ENCODE data around the gene ODAD3. TPM values are rescaled to one million over a fixed set of nuclear protein-coding genes. Genes with fewer than 3 reads are reported as not detected.

The ODAD3 gene
- 0.66 TPM in 1 of 2 replicates, not detected in the other for total RNA-seq

GRCh38 chr19:11435057-11435832 lies at the start of gene ODAD3, which contains the start of gene PRKCSH:
TSS of gene ODAD3 (minus strand) at chr19:11435121. CDS start at chr19:11435016, 105 bp downstream.
TSS of gene PRKCSH (plus strand) at chr19:11435635. CDS start at chr19:11436118, 483 bp downstream.

GRCh38 chr19:11480715-11481533 lies 46.0 kb upstream of the ODAD3 start, which contains the start of gene ELAVL3:
TSS of gene ELAVL3 (minus strand) at chr19:11481046. CDS start at chr19:11480608, 438 bp downstream.

GRCh38 chr19:11418549-11419506 lies 16.1 kb downstream of the ODAD3 start, which contains the start of gene RGL3:
TSS of gene RGL3 (minus strand) at chr19:11419314. CDS start at chr19:11419278, 36 bp downstream.

DNA sequence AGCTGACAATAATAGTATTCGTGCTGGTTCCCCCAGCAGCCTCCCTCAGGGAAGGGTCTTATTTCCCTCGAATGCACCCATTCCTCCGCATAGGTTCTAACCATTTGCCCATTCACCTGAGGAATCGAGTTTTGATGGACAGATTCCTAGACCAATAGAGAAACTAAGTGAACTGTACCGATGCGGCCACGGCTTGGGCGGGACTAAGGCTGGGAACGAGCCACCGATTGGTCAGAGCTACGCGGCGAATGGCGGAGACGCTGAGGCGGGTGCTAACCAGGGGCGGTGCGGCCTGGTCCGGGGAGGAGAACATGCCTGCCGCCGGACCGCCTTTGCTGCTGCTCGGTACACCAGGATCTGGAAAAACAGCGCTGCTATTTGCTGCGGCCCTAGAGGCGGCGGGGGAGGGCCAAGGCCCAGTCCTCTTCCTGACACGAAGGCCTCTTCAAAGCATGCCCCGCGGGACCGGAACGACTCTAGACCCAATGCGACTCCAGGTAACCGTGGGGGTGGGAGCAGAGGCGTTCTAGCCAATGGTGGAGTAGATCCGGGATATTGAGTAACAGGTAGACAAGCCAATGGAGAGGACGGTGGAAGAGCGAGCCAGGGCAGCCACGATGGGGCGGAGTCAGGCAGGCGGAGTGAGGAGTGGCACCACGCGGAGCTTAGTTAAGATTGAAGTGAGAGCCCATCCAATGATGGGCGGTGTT lies 60.3 kb downstream of the ODAD3 start, which contains the start of gene SWSAP1:
TSS of gene SWSAP1 (plus strand) at position 234 of the 710 bp plus-strand sequence. CDS start at position 249, 15 bp downstream.

Other genes starting within 250 kb of the ODAD3 start
- 455 and 617 TPM in 2 replicates for gene KANK2, start 237.6 kb downstream of the ODAD3 start, total RNA-seq
- not detected in 2 replicates for gene ANGPTL8, start 195.5 kb downstream of the ODAD3 start, total RNA-seq
- gene DOCK6, start 172.6 kb downstream of the ODAD3 start, total RNA-seq = 11.5 and 19.4 TPM in 2 replicates
- gene TSPAN16, start 139.0 kb downstream of the ODAD3 start, total RNA-seq = not detected in 2 replicates
- gene RAB3D, start 95.5 kb downstream of the ODAD3 start, total RNA-seq = 15.9 and 21.8 TPM in 2 replicates
- gene TMEM205, start 88.9 kb downstream of the ODAD3 start, total RNA-seq = 120 and 124 TPM in 2 replicates
- 4.4 and 9.8 TPM in 2 replicates for gene CCDC159, start 88.6 kb downstream of the ODAD3 start, total RNA-seq
- gene PLPPR2, start 79.7 kb downstream of the ODAD3 start, total RNA-seq = 12.4 and 23.5 TPM in 2 replicates
- 0.50 and 0.87 TPM in 2 replicates for gene SWSAP1, start 60.5 kb downstream of the ODAD3 start, total RNA-seq
- 7.6 and 9.4 TPM in 2 replicates for gene EPOR, start 50.8 kb downstream of the ODAD3 start, total RNA-seq
- 5.1 and 5.3 TPM in 2 replicates for gene RGL3, start 15.8 kb downstream of the ODAD3 start, total RNA-seq
- gene PRKCSH, start 514 bp upstream of the ODAD3 start, total RNA-seq = 144 and 290 TPM in 2 replicates
- gene ELAVL3, start 45.9 kb upstream of the ODAD3 start, total RNA-seq = 0.29 and 0.33 TPM in 2 replicates
- gene ZNF653, start 70.7 kb upstream of the ODAD3 start, total RNA-seq = 3.3 and 3.5 TPM in 2 replicates
- 30.8 and 50.8 TPM in 2 replicates for gene ECSIT, start 94.0 kb upstream of the ODAD3 start, total RNA-seq
- gene CNN1, start 103.7 kb upstream of the ODAD3 start, total RNA-seq = 8.9 and 9.3 TPM in 2 replicates
- gene ELOF1, start 124.1 kb upstream of the ODAD3 start, total RNA-seq = 24.1 and 31.8 TPM in 2 replicates
- 0.66 TPM in 1 of 2 replicates, not detected in the other for gene ACP5, start 142.5 kb upstream of the ODAD3 start, total RNA-seq
- 18.9 and 20.4 TPM in 2 replicates for gene ZNF627, start 162.4 kb upstream of the ODAD3 start, total RNA-seq